Measurements from ENCODE around the gene GFY. TPM values are rescaled to one million over a fixed set of nuclear protein-coding genes. Genes with fewer than 3 reads are reported as not detected.
A peak's percentile ranks its signal among the peaks of the same experiment; 100 is the strongest.

Gene GFY
- total and polyA plus RNA-seq, 9 of the 15 experiments (the other 6 are each of a cell fraction or from before 2014, with no cell fraction given): 0.06 to 0.40 (median 0.19) TPM; not detected in 3

DNA sequence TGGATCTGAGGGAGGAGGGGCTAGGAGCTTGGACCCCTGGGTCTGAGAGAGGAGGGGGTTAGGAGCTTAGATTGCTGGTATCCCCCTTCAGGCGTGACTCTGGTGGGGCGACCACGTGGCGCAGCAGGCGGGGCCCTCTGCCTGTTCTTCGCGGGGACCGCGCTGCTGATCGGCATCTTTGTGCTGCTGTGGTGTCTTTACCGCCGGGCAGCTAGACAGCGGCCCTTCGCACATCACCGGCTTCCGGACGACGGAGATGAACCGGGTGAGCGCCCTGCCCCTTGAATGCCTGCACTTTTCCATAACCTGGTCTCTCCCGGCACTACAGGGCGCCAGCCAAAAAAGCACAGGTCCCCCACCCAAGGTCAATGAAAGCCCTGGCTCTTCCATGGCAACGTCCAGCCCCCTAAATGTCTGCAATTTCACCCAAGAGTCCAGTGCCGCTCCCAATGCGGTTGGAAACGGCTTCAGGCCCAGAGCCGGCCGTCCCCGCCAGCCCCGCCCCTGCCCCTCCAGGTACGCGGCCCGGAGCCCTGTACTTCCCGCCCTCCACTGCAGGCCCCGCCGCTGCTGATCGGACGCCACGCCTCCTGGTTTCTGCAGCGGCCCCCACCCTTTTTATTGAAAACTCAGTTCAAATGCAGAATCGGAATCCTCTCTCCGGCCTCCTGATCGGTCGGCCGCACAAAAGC, 2.8 kb downstream of the GFY start (continued):
- TF ChIP-seq MGA (IDR thresholded peaks at IDR 0.05) (peak; percentile 94), HDAC6 (IDR thresholded peaks at IDR 0.05; ENCODE audit: low read depth, low read length) (no peak), ZNF23 (CRISPR knock-in tag; IDR thresholded peaks at IDR 0.05) (no peak), GMEB1 (CRISPR knock-in tag; IDR thresholded peaks at IDR 0.05) (no peak), MTA1 (IDR thresholded peaks at IDR 0.05; ENCODE audit: borderline replicate concordance) (no peak), NCOA4 (IDR thresholded peaks at IDR 0.05; ENCODE audit: partially characterized antibody) (no peak), SAFB2 (IDR thresholded peaks at IDR 0.05; ENCODE audit: borderline replicate concordance, low read depth, low read length, severe bottlenecking) (no peak), ZNF274 (IDR thresholded peaks at IDR 0.05; ENCODE audit: borderline replicate concordance, low read depth, low read length) (no peak), IRF2 (CRISPR knock-in tag; IDR thresholded peaks at IDR 0.05) (no peak), ZNF184 (CRISPR knock-in tag; IDR thresholded peaks at IDR 0.05) (no peak)
- TF ChIP-seq, protein P1, sequence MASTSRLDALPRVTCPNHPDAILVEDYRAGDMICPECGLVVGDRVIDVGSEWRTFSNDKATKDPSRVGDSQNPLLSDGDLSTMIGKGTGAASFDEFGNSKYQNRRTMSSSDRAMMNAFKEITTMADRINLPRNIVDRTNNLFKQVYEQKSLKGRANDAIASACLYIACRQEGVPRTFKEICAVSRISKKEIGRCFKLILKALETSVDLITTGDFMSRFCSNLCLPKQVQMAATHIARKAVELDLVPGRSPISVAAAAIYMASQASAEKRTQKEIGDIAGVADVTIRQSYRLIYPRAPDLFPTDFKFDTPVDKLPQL (IDR thresholded peaks at IDR 0.05; ENCODE audit: extremely low read depth, insufficient read length): no peak
- TF ChIP-seq, protein P2, sequence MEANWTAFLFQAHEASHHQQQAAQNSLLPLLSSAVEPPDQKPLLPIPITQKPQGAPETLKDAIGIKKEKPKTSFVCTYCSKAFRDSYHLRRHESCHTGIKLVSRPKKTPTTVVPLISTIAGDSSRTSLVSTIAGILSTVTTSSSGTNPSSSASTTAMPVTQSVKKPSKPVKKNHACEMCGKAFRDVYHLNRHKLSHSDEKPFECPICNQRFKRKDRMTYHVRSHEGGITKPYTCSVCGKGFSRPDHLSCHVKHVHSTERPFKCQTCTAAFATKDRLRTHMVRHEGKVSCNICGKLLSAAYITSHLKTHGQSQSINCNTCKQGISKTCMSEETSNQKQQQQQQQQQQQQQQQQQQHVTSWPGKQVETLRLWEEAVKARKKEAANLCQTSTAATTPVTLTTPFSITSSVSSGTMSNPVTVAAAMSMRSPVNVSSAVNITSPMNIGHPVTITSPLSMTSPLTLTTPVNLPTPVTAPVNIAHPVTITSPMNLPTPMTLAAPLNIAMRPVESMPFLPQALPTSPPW (CRISPR knock-in tag; IDR thresholded peaks at IDR 0.05): peak; percentile 43
